Kidney (tissue), 14 donors: ENCODE data around the gene ABHD17A. TPM values are rescaled to one million over a fixed set of nuclear protein-coding genes. Genes with fewer than 3 reads are reported as not detected.

Experiments
- DNase-seq, 5 donors: peaks; one replicate each; pipeline ENCODE4 v3.0.0-alpha.2; 2013 to 2020
- FAIRE-seq: peaks from 2 replicates; lab custom pipeline; 2012; peaks lifted over from hg19 to GRCh38; lab: Jason Lieb, UNC
- H3K27ac ChIP-seq, 2 donors: one replicate each; pipeline ENCODE4 v1.7.0; 2013; ENCODE audit warnings: low read depth in 2 of 2, low read length in 2 of 2, inconsistent platforms in 1 of 2
- H3K27me3 ChIP-seq: one replicate; pipeline ENCODE4 v1.7.1; 2013; ENCODE audit warnings: low read length, inconsistent platforms; ENCODE audit not compliant: control insufficient read depth, insufficient read depth
- H3K36me3 ChIP-seq, 3 donors: one replicate each; pipeline versions ENCODE4 v1.7.0 to v1.7.1; 2013; ENCODE audit warnings: low read length in 3 of 3, control low read depth in 1 of 3, inconsistent platforms in 1 of 3; ENCODE audit not compliant: insufficient read depth in 3 of 3, control insufficient read depth in 2 of 3
- H3K4me1 ChIP-seq, 3 donors: one replicate each; pipeline versions ENCODE4 v1.7.0 to v1.7.1; 2013; ENCODE audit warnings: low read length in 3 of 3, inconsistent platforms in 1 of 3, low read depth in 1 of 3; ENCODE audit not compliant: control insufficient read depth in 2 of 3, insufficient read depth in 2 of 3
- H3K4me3 ChIP-seq, 3 donors: one replicate each; pipeline versions ENCODE4 v1.7.0 to v1.8.1; 2013; ENCODE audit warnings: low read length in 3 of 3, control low read depth in 1 of 3, inconsistent platforms in 1 of 3
- H3K9ac ChIP-seq, 3 donors: one replicate each; pipeline versions ENCODE4 v1.7.0 to v1.7.1; 2013; ENCODE audit warnings: low read length in 3 of 3, control low read depth in 1 of 3, inconsistent platforms in 1 of 3
- H3K9me3 ChIP-seq, 3 donors: one replicate each; pipeline versions ENCODE4 v1.7.0 to v1.7.1; 2013; ENCODE audit warnings: low read length in 3 of 3, control low read depth in 1 of 3, inconsistent platforms in 1 of 3; ENCODE audit not compliant: control insufficient read depth in 2 of 3, insufficient read depth in 1 of 3
- intact Hi-C: fragments of 100-400 bp; cut with DNase I; formaldehyde crosslinking; loops from one replicate; pipeline ENCODE4 v1.11.1; 2022
- polyA plus RNA-seq: library from polyadenylated mRNA; stranded (reverse); fragments of 350-450 nt; fragmentation: Illumina TruSeq; extraction: RNeasy Lipid Tissue Mini Kit (QIAGEN cat#74804); gene quantifications from one replicate; pipeline ENCODE4 v1.2.3, GENCODE V29; 2014; ENCODE audit warnings: low read depth, low replicate concordance; ENCODE audit not compliant: insufficient read depth
- total RNA-seq: library from RNA; stranded (reverse); fragmentation: NEBNext Ultra II Directional; extraction: Animal tissue kit (Norgen Biotek cat#: 25700); gene quantifications from one replicate; pipeline ENCODE4 v1.2.1, GENCODE V29; 2021
- TF ChIP-seq, protein P1 (sequence below): IDR thresholded peaks from 3 replicates; pipeline ENCODE4 v1.5.1; 2012; ENCODE audit warnings: mild to moderate bottlenecking, moderate library complexity, borderline replicate concordance; ENCODE audit not compliant: insufficient read depth; ENCODE audit errors: extremely low read depth
- donor health status: control.
- donor health status: control.
- donor health status: control.
- donor health status: control.
- donor health status: control.
- donor health status: DM: yes; HTN: yes; CAD: no.
- donor health status: Normal renal cell carcinoma (clear cell type).

Gene ABHD17A
- total and polyA plus RNA-seq, 2 donors from 2014 or later = 63.8 to 65.1 TPM

DNA sequence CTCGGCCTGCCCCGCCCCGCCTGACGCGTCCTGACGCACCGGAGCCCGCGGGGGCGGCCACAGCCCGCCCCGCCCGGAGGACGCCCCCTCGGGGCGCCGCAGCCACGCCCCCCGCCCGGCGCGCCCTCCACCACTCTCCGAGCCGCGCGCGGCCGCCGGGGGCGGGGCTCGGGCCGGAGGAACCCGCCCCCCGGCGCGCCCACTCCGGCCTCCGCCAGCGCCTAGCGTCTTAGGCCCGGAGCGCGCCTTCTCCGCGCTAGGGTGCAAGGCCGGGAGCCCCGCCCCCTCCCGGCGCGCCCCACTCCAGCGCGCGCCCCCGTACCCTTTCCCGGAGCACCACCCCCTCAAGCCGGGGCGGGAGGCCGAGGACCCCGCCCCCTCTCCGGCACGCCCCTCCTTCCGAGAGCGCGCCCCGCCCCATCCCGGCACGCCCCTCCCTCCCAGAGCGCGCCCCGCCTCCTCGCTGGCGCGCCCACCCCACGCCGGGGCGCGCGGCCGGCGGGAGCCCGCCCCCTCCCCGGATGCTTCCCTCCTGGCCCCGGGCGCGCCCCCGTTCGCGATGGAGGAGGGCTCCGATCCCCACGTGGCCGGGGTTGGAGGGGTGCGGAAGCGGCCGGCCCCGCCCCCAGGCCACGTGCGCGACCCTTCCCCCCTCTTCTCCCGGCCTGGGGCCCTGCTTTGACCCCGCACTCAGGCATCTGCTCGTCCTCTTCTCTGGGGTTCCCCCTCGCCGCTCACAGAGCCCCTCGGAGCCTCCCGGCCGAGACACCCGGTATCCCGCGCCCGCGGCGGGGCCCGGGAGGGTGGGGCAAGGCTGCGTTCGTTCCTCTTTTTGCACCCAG is 21.4 kb downstream of the ABHD17A start:
- Histone ChIP-seq H3K9me3 (no peaks in the 10 kb centered on the region), H3K4me3 (peak overlapping the region; percentile 38 to 60 (median 48)), H3K27me3 (no peaks in the 10 kb centered on the region), H3K27ac (peak overlapping the region; percentile 74 to 88), H3K4me1 (peaks cover 0 to 20% (median 7%) of the 10 kb centered on the region in 3 donors), H3K36me3 (no peaks in the 10 kb centered on the region), H3K9ac (peak overlapping the region in 1 of 3 donors; percentile 58)
- intact Hi-C loops = no loop called here
- TF ChIP-seq, protein P1, sequence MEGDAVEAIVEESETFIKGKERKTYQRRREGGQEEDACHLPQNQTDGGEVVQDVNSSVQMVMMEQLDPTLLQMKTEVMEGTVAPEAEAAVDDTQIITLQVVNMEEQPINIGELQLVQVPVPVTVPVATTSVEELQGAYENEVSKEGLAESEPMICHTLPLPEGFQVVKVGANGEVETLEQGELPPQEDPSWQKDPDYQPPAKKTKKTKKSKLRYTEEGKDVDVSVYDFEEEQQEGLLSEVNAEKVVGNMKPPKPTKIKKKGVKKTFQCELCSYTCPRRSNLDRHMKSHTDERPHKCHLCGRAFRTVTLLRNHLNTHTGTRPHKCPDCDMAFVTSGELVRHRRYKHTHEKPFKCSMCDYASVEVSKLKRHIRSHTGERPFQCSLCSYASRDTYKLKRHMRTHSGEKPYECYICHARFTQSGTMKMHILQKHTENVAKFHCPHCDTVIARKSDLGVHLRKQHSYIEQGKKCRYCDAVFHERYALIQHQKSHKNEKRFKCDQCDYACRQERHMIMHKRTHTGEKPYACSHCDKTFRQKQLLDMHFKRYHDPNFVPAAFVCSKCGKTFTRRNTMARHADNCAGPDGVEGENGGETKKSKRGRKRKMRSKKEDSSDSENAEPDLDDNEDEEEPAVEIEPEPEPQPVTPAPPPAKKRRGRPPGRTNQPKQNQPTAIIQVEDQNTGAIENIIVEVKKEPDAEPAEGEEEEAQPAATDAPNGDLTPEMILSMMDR = no peak
- DNase-seq = peak; percentile 92 to 97 (median 95)
- no peak for FAIRE-seq

DNA sequence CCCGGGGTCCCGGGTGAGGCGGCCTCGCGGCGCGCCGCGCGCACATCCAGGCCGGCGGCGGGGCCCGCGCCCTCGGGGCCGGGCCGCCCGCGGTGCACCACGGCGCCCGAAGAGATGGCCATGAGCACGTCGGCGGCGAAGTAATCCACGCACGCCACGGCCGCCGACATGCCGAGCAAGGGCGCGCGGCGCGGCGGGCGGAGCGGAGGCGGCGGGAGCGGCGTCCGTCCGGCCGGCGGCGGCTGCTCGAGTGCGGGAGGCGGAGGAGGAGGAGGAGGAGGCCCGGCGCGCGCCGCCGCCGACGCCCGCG is 22.0 kb downstream of the ABHD17A start, which contains the start of gene KLF16:
TSS of gene KLF16 (minus strand) at position 252 of the 310 bp plus-strand sequence. CDS start at position 170, 82 bp downstream.
- intact Hi-C loops = no loop called here
- FAIRE-seq (no peak), DNase-seq (no peak)
- TF ChIP-seq, protein P1 = no peak
- peaks cover 0 to 21% (median 9%) of the 10 kb centered on the region in 3 donors for H3K4me1 ChIP-seq
- peak within 1 kb of the TSS in 2 of 3 donors; percentile 55 to 58 for H3K9ac ChIP-seq
- H3K27me3 ChIP-seq = no peaks in the 10 kb centered on the region
- peak within 1 kb of the TSS; percentile 74 to 88 for H3K27ac ChIP-seq
- no peaks in the 10 kb centered on the region for H3K36me3 ChIP-seq
- H3K4me3 ChIP-seq = peak within 1 kb of the TSS; percentile 48 to 69 (median 55)
- no peaks in the 10 kb centered on the region for H3K9me3 ChIP-seq

DNA sequence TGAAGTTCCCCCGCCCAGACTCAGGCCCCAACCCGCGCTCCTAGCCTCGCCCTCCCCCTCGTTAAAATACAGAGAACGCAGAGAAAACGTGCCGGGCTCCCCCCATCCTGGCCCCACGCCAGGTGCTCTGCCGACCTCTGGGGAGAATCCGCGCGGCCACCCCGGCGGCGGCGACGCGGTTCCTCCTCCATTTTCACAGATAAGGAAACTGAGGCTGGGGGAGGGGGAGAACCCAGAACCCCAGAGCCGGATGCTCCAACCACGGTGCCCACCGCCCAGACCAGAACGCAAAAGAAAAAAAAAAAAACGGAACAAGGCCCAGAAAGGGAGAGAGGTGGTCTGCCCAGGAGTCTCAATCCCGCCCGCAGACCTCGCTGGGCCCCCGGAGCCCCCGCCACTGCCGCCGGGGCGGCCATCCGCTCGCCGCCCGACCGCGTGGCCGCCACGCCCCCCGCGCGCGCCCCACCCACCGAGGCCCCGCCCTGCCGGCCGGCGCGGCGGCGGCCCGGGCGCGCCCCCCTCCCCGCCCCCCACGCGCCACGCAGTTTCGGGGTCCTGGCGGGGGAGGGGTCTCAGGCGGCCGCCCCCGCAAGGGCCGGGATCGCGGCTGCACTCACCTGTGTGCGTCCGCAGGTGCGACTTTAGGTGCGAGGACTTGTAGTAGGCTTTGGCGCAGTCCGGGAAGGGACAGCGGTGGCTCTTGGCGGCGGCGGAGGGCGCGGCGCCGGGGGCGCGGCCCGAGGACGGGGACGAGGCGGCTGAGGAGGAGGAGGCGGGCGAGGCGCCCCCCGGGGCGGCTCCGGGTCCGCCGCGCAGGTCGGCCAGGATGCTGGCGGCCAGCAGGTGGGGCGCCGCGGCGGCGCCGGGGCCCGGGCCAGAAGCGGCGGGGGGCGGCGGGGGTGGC is 22.6 kb downstream of the ABHD17A start:
- Histone ChIP-seq H3K9me3 (no peaks in the 10 kb centered on the region), H3K9ac (peak overlapping the region in 1 of 3 donors; percentile 46), H3K36me3 (no peaks in the 10 kb centered on the region), H3K4me3 (peak overlapping the region in 2 of 3 donors; percentile 55 to 69), H3K27ac (peak overlapping the region in 1 of 2 donors; percentile 51), H3K4me1 (peaks cover 0 to 27% (median 15%) of the 10 kb centered on the region in 3 donors), H3K27me3 (no peaks in the 10 kb centered on the region)
- intact Hi-C loops = no loop called here
- TF ChIP-seq, protein P1 = no peak
- no peak for FAIRE-seq
- DNase-seq = peak in 3 of 5 donors; percentile 59 to 88 (median 84)
